CD4-positive, alpha-beta T cell treated with Interferon alpha-2 for 1 hour (primary cell): ENCODE results near the gene CD109.

Source experiments
- DNase-seq, 2 donors: peaks; one replicate each; pipeline ENCODE4 v3.0.0-alpha.2; 2020 to 2022

The CD109 gene

DNA sequence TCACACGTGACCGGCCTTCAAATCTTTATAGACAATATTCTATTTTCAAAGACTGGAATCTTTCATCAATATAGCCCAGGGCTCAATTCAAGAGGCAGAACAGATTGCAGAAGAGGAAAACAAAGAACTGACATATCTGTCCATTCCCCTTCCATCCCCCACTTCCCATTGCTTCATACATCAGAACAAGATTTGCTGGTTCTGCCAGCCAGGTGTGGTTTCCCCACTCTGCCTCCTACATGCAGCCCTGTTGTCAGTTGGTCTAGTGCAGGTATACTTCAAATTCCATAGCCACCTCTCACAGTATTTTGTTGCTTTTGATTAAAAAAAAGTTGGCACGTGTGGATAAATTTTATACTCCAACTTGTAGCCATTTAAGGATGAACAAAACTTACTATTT lies 174.9 kb downstream of the CD109 start:
- DNase-seq, result no peak

- no peak for DNase-seq
Observed at GRCh38 chr6:73873081-73873480, 177.1 kb downstream of the CD109 start.
